Left hindlimb (tissue), 1 donor: Measurements from ENCODE around the gene GPX5.
"Not testable (repeated sequence)": the region's sequence is repeated elsewhere in the genome, so short reads cannot be mapped to it uniquely, and the experiment has no call there.

ENCODE experiments used
- DNase-seq: peaks from one replicate; pipeline ENCODE4 v3.0.0-alpha.2; 2018

Gene GPX5

GRCh38 chr6:28517964-28518363 is 7.7 kb upstream of the GPX5 start:
- DNase-seq: no peak

DNA sequence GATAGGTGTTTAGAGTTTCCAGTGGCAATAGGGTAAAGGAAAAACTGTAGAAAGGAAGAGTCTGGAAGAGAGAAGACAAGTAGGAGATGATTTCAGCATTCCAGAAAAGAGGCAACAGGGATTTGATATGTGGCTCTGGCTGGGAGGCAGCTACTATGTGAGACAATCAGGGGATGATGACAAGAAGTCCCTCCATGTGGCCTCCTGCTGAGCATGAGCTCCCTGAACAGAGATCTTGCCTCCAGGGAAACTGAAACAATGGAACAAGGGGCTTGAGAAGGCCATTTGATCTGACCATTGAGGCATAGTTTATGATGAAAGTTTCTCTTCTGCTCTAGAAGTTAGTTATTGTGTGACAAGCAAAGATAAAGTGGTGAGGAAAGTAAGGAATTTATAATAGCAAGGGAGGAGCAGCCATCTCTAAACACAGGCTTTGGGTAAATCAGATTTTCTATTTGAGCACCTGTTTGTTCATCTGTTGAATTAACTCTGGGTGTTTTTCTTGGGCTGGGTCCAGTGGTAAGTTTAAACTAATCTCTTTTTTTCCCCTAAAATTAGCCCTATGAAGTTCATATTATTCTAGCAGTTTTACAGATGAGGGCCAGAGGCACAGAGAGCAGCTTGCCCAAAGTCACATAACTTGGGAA is 3.0 kb upstream of the GPX5 start:
- DNase-seq: no peak

GRCh38 chr6:28523241-28523622 is 2.4 kb upstream of the GPX5 start:
- no peak for DNase-seq

DNA sequence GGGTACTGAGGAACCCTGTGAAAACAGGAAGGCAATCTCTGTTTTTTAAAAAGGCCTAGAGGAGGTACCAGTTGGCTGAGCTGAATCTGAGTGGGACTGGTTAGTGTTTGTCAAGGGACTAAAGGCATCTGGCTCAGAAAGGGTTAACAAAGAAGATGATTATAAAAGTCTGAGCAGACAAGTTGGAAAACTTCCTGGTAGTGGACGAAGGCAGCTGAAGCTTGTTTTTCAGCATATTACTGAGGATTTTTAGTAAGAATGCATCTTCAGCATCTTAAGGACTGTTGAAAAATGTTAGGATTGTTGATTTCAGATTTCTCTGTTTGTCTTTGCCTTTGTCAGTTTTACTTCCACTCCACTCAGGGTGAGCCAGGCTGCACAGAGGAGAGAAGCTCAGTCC is 5.1 kb downstream of the GPX5 start:
- DNase-seq: no peak

DNA sequence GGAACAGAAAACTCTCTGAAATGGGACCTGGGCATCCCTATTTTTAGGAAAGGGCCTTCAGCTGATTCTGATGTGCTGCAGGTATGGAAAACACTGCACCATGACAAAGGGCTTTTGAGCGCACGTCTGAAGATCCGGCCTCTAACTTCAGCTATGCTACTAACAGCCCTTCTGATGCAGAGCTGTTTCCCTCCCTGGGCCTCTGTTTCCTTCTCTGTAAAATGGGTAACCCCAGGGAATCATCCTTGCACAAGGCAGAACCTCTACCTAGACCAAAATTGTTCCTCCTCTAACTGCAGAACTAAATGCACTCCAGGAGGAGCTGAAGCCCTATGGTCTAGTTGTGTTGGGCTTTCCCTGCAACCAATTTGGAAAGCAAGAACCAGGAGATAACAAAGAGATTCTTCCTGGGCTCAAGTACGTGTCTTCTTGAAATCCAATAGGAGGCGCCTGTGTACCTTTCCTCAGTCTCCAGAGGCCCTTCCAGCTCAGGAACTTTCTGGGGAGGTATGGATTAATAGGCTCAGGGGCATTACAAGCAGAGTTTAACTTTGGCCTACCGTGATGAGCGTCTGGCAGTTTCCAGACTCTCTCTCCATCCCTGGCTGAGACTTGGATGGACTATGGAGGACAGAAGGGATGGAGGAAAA is 5.9 kb downstream of the GPX5 start:
- DNase-seq: no peak

DNA sequence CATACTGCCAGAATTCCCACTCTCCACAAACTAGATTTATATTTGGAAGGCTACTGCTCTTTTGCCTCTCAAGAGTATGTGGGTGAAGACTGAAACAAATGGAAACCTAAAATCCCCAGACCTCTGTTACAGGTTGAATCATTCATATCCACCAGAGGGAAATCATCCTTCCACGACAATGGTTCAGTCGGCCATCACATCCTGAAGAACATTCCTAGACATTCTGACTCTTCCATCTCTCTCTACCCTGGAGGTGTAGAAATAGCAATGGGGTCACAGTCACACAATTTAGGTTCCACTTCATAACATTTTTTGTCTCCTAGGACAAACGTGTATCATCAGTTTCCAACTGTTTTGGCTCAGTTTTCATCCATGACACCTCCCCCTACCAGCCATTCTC is 8.6 kb downstream of the GPX5 start:
- DNase-seq: no peak

GRCh38 chr6:28534875-28535274 is 9.2 kb downstream of the GPX5 start:
- no peak for DNase-seq

DNA sequence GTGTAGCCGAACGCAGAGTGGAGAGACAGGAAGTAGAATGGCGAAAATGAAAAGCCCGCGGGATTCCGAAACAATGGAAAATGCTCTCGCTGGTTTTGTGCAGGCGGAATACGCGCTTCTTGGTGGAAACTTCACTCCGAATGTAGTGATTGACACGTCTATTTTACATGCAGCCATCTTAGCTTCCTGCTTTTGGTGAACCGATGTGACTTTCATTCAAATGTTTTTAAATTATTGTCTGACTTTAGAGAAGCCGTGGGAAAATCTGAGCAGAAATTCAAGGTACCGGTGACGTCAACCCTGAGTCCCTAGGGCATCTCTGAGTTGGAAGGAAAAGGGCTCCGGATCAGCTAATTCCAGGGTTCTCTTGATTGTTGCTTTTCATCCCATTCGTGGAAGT is 11.4 kb downstream of the GPX5 start:
- no peak for DNase-seq

DNA sequence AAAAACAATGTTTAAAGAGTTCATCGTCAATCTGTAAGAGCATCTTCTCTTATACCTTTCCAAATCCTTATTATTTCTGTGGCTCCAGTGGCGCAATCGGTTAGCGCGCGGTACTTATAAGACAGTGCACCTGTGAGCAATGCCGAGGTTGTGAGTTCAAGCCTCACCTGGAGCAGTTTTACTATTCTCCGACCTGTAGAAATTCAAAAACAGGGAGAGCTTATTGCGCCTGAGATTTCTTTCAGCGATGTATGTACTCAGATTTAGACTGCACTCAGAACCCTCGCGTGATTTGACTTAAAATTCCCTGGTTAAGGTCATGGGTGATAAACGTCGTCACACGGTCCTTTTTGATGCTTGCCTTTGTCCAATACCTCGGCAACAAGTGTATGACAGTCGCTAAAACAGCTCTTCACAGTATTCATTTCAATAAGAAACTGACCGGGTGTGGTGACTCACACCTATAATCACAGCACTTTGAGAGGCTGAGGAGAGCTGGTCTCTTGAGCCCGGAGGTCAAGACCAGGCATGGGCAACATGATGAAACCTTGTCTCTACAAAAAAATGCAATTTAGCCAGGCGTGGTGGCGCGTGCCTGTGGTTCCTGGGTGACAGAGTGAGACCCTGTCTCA is 11.9 kb downstream of the GPX5 start:
- no peak for DNase-seq

DNA sequence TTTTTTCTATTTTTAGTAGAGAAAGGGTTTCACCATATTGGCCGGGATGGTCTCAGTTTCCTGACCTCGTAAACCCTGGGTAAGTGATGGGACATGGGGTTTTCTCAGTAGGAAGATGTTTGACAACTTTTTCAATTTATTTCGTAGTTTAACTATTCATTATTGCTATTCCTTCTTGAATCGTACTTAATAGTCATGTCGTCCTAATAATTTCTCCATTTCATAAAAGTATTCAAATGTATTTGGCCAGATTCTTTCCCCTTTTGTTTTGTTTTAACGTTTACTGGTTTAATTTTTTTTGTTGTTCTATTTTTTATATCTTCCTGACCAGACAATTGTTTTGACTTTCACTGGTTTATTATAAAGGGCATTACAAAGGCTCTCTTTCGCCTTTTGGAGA is 16.3 kb downstream of the GPX5 start:
- no peak for DNase-seq

GRCh38 chr6:28542440-28543296 is 17.0 kb downstream of the GPX5 start:
- peak; percentile 50 for DNase-seq

DNA sequence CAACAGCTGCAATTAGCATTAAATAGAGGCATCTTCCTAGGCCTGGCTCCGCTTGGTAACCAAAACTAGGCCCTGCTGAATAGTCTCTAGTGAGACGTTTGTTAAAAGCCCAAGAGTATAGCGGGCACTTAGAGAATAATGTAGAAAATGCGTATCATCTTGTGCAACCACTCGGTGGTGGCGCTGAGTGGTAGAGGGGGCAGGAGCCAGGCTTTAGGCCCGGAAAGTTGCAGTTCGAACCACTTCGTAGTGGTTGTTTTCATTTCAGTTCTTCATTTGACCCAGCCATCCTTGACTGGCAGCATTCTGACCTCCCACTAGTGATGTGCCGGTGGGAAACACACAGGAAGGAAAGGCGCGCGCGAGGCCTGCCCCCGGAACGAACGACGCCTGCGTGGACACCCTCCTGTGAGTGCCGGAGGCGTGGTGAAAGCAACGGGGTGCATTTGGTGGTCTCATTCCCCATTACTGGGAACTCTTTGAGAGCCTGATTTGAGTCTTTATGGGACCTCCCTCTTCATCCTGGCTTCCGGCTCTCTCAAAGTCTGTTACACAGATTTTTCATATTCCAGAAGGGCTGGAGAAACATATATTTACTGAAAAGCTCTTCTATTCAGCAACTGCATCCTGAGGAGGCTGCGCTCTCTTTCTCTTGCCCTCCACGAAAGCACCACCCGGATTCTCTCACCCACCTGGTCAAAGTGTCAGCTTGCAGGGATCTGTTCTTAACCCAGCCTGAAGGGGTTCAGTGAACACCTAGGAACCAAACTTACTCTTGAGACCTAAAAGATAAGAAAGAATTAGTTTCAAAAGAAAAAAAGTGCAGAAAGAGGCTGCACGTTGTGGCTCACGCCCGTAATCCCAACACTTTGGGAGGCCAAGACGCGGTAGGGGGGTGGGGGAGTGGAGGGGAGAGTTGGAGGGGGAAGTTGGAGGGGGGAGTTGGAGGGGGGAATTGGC is 18.2 kb downstream of the GPX5 start:
- peak; percentile 66 for DNase-seq

DNA sequence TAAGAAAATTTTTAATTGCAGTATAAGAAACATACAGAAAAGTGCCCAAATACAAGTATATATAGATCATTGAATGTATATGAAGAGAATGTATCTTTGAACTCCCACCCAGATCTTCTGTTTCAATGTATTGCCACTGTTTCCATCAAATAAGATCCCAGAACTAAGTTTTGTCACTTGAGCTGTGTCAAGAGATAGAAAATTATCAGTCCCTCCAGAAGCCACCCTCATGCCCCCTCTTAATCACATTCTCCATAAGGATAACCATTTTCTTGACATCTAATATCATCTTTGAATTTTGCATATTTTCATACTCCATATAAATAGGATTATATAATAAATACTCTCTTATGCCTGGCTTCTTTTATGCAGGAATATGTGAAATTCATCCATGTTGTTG is 20.3 kb downstream of the GPX5 start:
- no peak for DNase-seq

GRCh38 chr6:28547003-28547402 is 21.3 kb downstream of the GPX5 start:
- not testable (repeated sequence) for DNase-seq

DNA sequence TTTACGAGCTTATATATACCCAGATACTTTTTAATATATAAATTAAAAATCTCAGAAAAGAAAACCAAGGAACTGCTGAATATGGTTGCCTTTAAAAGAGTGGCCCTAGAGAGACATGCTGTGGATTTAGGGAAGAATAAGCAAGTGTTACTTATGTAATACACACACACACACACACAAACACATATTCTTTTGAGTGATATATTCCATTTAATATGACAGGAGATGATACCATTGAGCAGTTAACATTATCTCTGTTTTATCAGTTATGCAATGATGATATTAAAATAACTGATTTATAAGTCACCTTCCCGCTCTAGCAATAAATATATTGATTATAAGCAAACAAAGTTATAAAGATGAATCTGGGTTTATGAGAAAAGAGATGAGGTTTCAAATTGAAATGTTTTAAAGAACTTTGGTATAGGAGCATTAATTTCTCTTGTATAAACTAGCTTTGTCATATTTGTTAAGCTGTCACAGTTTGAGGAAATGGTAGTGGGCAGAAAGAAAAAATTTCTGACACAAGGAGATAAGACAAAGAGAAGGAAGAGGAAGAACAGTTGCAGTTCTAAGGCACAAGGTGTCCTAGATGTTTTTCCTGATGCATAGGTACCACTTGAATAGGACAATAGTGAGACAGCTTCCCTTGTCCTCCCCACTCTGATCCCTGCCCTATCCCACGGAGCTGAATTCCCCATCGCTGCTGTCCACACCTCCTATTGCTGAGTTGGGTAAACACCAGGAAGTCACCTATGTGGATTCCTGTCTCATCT is 26.4 kb downstream of the GPX5 start:
- DNase-seq: no peak

- DNase-seq: no peak
Observed at GRCh38 chr6:28553384-28553985, 27.8 kb downstream of the GPX5 start.

DNA sequence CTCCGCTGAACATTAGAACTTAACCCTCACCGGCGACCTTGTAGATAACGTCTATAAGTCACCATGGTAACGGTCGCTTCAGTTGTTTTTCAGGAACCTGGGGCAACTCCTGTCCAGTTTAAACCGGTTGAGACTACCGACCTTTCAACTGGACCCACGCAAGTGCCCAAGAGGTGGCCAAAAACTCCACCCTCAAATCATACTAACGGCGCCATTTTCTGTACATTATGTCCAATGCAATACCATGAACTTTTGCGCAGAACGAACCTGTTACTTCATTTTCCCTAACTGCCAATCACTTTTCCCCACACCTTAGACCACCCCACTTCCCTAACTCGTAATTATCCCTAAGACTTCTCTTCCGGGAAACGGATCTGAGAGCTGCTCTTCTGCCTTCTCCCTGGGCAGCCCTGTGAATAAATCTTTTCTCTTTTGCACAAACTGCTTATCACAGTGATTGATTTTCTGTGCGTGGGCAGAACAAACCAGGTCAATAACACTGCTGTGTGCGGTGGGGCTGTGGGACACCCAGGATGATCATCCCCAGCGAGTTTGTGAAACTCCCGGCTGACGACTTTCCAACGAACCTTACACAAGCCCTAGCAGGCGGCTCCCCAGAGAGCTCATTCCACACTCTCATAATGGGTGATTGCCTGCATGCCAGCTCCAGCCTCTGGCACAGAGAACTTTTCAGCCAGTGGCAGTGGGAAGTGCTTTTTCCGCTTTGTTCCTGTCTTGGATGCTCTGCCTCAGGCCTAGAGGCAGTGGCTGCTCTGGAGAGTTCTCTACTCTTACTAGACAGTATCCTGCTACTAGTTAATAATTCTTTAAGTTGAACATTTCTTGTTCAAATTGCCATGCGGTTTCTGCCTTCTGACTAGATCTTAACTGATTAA is 28.6 kb downstream of the GPX5 start:
- DNase-seq: no peak

DNA sequence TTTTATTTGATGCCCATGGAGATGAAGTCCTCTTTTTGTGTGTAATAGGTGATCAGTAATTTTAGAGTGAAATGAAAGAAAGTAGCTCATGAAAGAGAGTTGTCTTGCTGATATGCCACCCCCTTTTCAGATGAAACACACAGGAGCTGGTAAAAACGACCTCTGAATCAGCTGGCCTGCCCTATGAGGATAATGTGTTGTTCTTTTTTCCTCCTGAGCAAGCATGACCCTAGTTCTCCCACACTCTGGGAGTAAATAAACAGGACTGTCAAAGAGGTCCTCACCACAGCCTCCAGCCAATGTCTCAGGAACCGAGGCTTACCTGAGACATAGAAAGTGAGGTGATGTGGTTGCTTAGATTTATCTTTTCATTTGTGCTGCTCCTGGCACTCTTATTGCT is 29.5 kb downstream of the GPX5 start:
- no peak for DNase-seq

- no peak for DNase-seq
Observed at GRCh38 chr6:28558629-28559028, 32.9 kb downstream of the GPX5 start.
